ENCODE data around the gene RCOR3.
"Not testable (repeated sequence)": the region's sequence is repeated elsewhere in the genome, so short reads cannot be mapped to it uniquely, and the experiment has no call there.

GRCh38 chr1:211243639-211244038, 15.5 kb upstream of the RCOR3 start:
- TF ChIP-seq EZH2phosphoT487 (IDR thresholded peaks at IDR 0.05; ENCODE audit: borderline replicate concordance); CTCF (conservative IDR thresholded peaks at IDR 0.05; ENCODE audit: low read length): not testable (repeated sequence)
